Measurements from ENCODE around the gene SACM1L.

Gene SACM1L

GRCh38 chr3:45773072-45773471 lies 83.9 kb downstream of the SACM1L start:
- no peak for DNase-seq
- 0 out of 2 replicates have a peak, but pooled peaks cover 10% of the 10 kb centered on the region for H3K36me3 ChIP-seq (ENCODE audit: insufficient read depth, low read length)
- no peak overlapping the region for H3K4me2 ChIP-seq (ENCODE audit: insufficient read depth, low read length)
- H3K4me1 ChIP-seq (ENCODE audit: insufficient read depth, low read length), result no peaks in the 10 kb centered on the region
- TF ChIP-seq EZH2 (IDR thresholded peaks at IDR 0.05; ENCODE audit: borderline replicate concordance, low read depth, low read length, severe bottlenecking), result no peak
- TF ChIP-seq CTCF (IDR thresholded peaks at IDR 0.05; ENCODE audit: borderline replicate concordance, extremely low read depth, low read length, poor library complexity, severe bottlenecking), result no peak
- H3K9me3 ChIP-seq (ENCODE audit: insufficient read depth, low read length, severe bottlenecking), result no peaks in the 10 kb centered on the region
- H3K4me3 ChIP-seq (ENCODE audit: low read depth in 1 of 2, low read length in 2 of 2), result no peak overlapping the region
- no peak overlapping the region for H3K9ac ChIP-seq (ENCODE audit: low read depth, low read length)
- H3K27me3 ChIP-seq (ENCODE audit: insufficient read depth, low read length, poor library complexity), result no peaks in the 10 kb centered on the region
- H3K79me2 ChIP-seq (ENCODE audit: insufficient read depth, low read length), result no peaks in the 10 kb centered on the region
- H4K20me1 ChIP-seq (ENCODE audit: insufficient read depth, low read length), result no peaks in the 10 kb centered on the region
- no peak overlapping the region for H3K27ac ChIP-seq (ENCODE audit: low read length)
- no peak for ATAC-seq (ENCODE audit: insufficient read depth, low read depth)
- H2AFZ ChIP-seq (ENCODE audit: low read depth, low read length), result no peak overlapping the region

- ATAC-seq (ENCODE audit: insufficient read depth, low read depth) (no peak), DNase-seq (no peak)
- Histone ChIP-seq H3K9ac (ENCODE audit: low read depth, low read length) (no peak overlapping the region), H4K20me1 (ENCODE audit: insufficient read depth, low read length) (no peaks in the 10 kb centered on the region), H3K9me3 (ENCODE audit: insufficient read depth, low read length, severe bottlenecking) (no peaks in the 10 kb centered on the region), H3K79me2 (ENCODE audit: insufficient read depth, low read length) (no peaks in the 10 kb centered on the region), H3K4me1 (ENCODE audit: insufficient read depth, low read length) (no peaks in the 10 kb centered on the region), H2AFZ (ENCODE audit: low read depth, low read length) (no peak overlapping the region), H3K4me3 (ENCODE audit: low read depth in 1 of 2, low read length in 2 of 2) (no peak overlapping the region), H3K4me2 (ENCODE audit: insufficient read depth, low read length) (no peak overlapping the region), H3K27ac (ENCODE audit: low read length) (no peak overlapping the region), H3K36me3 (ENCODE audit: insufficient read depth, low read length) (0 out of 2 replicates have a peak, but pooled peaks cover 10% of the 10 kb centered on the region), H3K27me3 (ENCODE audit: insufficient read depth, low read length, poor library complexity) (no peaks in the 10 kb centered on the region)
- TF ChIP-seq EZH2 (IDR thresholded peaks at IDR 0.05; ENCODE audit: borderline replicate concordance, low read depth, low read length, severe bottlenecking) (no peak), CTCF (IDR thresholded peaks at IDR 0.05; ENCODE audit: borderline replicate concordance, extremely low read depth, low read length, poor library complexity, severe bottlenecking) (no peak)
Observed at GRCh38 chr3:45773714-45774449, 84.7 kb downstream of the SACM1L start.

- no peak overlapping the region for H3K4me2 ChIP-seq (ENCODE audit: insufficient read depth, low read length)
- H4K20me1 ChIP-seq (ENCODE audit: insufficient read depth, low read length), result 0 out of 2 replicates have a peak, but pooled peaks cover 3% of the 10 kb centered on the region
- H3K36me3 ChIP-seq (ENCODE audit: insufficient read depth, low read length), result 0 out of 2 replicates have a peak, but pooled peaks cover 10% of the 10 kb centered on the region
- no peaks in the 10 kb centered on the region for H3K79me2 ChIP-seq (ENCODE audit: insufficient read depth, low read length)
- no peaks in the 10 kb centered on the region for H3K27me3 ChIP-seq (ENCODE audit: insufficient read depth, low read length, poor library complexity)
- DNase-seq, result no peak
- ATAC-seq (ENCODE audit: insufficient read depth, low read depth), result no peak
- no peak overlapping the region for H3K27ac ChIP-seq (ENCODE audit: low read length)
- H2AFZ ChIP-seq (ENCODE audit: low read depth, low read length), result no peak overlapping the region
- H3K4me1 ChIP-seq (ENCODE audit: insufficient read depth, low read length), result no peaks in the 10 kb centered on the region
- H3K4me3 ChIP-seq (ENCODE audit: low read depth in 1 of 2, low read length in 2 of 2), result no peak overlapping the region
- no peak for TF ChIP-seq CTCF (IDR thresholded peaks at IDR 0.05; ENCODE audit: borderline replicate concordance, extremely low read depth, low read length, poor library complexity, severe bottlenecking)
- no peak for TF ChIP-seq EZH2 (IDR thresholded peaks at IDR 0.05; ENCODE audit: borderline replicate concordance, low read depth, low read length, severe bottlenecking)
- no peaks in the 10 kb centered on the region for H3K9me3 ChIP-seq (ENCODE audit: insufficient read depth, low read length, severe bottlenecking)
- H3K9ac ChIP-seq (ENCODE audit: low read depth, low read length), result no peak overlapping the region
Observed at GRCh38 chr3:45774581-45775521, 85.7 kb downstream of the SACM1L start.
